ENCODE results near the gene ADAMTSL4. TPM values are rescaled to one million over a fixed set of nuclear protein-coding genes. Genes with fewer than 3 reads are reported as not detected.

Gene ADAMTSL4
- polyA plus RNA-seq, 1 of the 3 experiments (the other 2 are of a cell fraction): 3.4 TPM

DNA sequence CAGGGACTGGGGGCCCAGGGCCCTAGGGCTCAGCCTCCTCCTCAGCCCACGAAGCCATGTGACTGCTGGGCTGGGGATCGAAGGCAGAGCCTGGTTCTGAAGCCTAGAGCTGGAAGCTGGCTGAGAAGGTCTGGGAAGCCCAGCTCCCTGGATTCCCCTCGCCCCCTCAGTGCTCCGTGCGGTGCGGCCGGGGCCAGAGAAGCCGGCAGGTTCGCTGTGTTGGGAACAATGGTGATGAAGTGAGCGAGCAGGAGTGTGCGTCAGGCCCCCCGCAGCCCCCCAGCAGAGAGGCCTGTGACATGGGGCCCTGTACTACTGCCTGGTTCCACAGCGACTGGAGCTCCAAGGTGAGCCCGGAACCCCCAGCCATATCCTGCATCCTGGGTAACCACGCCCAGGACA lies 9.1 kb downstream of the ADAMTSL4 start:
- Histone ChIP-seq H3K4me2 (no peak overlapping the region), H2AFZ (ENCODE audit: low read depth) (no peak overlapping the region), H4K20me1 (ENCODE audit: insufficient read depth) (peaks cover 6% of the 10 kb centered on the region; the same call in 1 of the 2 replicates), H3K27me3 (ENCODE audit: insufficient read depth) (no peaks in the 10 kb centered on the region), H3F3A (replicated peaks; ENCODE audit: insufficient read depth) (peaks cover 18% of the 10 kb centered on the region), H3K9me3 (no peaks in the 10 kb centered on the region), H3K4me1 (ENCODE audit: control insufficient read depth in 1 of 2, insufficient read depth in 2 of 2, low read depth in 1 of 2, low read length in 1 of 2) (peaks cover 20 to 29% of the 10 kb centered on the region in 2 experiments), H3K27ac (ENCODE audit: low read depth in 2 of 2, low read length in 1 of 2) (no peak overlapping the region), H3K9ac (no peak overlapping the region), H3K4me3 (ENCODE audit: low read depth in 2 of 2, low read length in 1 of 2) (no peak overlapping the region), H3K36me3 (replicated peaks in 1 of 2; ENCODE audit: control insufficient read depth in 1 of 2, insufficient read depth in 2 of 2, low read length in 1 of 2) (no peaks in the 10 kb centered on the region), H3K79me2 (ENCODE audit: insufficient read depth) (peaks cover 42% of the 10 kb centered on the region), H3K9me2 (no peaks in the 10 kb centered on the region)
- TF ChIP-seq NFIC (IDR thresholded peaks at IDR 0.05; ENCODE audit: borderline replicate concordance) (no peak), EZH2phosphoT487 (IDR thresholded peaks at IDR 0.05; ENCODE audit: borderline replicate concordance, low read depth) (no peak)
- TF ChIP-seq, protein P1, sequence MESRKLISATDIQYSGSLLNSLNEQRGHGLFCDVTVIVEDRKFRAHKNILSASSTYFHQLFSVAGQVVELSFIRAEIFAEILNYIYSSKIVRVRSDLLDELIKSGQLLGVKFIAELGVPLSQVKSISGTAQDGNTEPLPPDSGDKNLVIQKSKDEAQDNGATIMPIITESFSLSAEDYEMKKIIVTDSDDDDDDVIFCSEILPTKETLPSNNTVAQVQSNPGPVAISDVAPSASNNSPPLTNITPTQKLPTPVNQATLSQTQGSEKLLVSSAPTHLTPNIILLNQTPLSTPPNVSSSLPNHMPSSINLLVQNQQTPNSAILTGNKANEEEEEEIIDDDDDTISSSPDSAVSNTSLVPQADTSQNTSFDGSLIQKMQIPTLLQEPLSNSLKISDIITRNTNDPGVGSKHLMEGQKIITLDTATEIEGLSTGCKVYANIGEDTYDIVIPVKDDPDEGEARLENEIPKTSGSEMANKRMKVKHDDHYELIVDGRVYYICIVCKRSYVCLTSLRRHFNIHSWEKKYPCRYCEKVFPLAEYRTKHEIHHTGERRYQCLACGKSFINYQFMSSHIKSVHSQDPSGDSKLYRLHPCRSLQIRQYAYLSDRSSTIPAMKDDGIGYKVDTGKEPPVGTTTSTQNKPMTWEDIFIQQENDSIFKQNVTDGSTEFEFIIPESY (IDR thresholded peaks at IDR 0.05; ENCODE audit: borderline replicate concordance, low read depth): no peak
- 79% methylated on average over 12 of the region's 15 CpGs for WGBS (ENCODE audit: low lambda C conversion rate)
- CTCF ChIA-PET: interaction anchor here (1.1 to 5.2 kb wide), 6 partner anchors 9 to 255 kb away, joined by 3 to 88 read pairs (median 12); partner anchors contain the start of genes ADAMTSL4 and FALEC
- POLR2A ChIA-PET: no interaction called here
- DNase-seq: no peak

DNA sequence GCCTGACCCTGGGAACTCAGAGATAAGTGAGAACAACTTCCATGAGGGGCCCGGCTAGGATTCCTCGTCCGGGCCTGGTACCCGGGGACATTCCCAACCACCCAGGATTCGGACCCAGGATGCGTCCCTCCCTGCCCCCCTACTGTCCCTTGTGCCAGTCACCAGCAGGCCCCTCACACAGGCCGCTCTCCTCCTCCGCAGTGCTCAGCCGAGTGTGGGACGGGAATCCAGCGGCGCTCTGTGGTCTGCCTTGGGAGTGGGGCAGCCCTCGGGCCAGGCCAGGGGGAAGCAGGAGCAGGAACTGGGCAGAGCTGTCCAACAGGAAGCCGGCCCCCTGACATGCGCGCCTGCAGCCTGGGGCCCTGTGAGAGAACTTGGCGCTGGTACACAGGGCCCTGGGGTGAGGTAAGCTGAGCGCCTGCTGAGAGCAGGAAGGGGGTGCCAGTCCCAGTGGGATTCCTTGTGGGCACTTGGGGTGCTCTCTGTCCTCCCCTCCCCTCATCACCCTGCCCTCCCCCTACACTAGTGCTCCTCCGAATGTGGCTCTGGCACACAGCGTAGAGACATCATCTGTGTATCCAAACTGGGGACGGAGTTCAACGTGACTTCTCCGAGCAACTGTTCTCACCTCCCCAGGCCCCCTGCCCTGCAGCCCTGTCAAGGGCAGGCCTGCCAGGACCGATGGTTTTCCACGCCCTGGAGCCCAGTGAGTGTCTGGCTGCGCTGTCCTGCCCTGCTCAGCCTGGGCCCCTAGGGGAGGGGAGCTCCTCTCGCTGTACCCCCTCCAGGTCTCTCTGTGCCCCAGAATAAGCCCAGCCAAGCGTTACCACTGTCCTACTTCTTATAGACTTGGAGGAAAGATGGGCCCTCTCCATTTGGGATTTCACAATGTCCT lies 9.8 kb downstream of the ADAMTSL4 start:
- Histone ChIP-seq H3K27me3 (ENCODE audit: insufficient read depth) (no peaks in the 10 kb centered on the region), H3K4me3 (ENCODE audit: low read depth in 2 of 2, low read length in 1 of 2) (no peak overlapping the region), H3K79me2 (ENCODE audit: insufficient read depth) (peaks cover 49% of the 10 kb centered on the region), H3K9ac (no peak overlapping the region), H3K36me3 (replicated peaks in 1 of 2; ENCODE audit: control insufficient read depth in 1 of 2, insufficient read depth in 2 of 2, low read length in 1 of 2) (no peaks in the 10 kb centered on the region), H4K20me1 (ENCODE audit: insufficient read depth) (peaks cover 6% of the 10 kb centered on the region; the same call in 1 of the 2 replicates), H3F3A (replicated peaks; ENCODE audit: insufficient read depth) (peaks cover 25% of the 10 kb centered on the region), H3K9me3 (no peaks in the 10 kb centered on the region), H3K27ac (ENCODE audit: low read depth in 2 of 2, low read length in 1 of 2) (no peak overlapping the region; a peak in 1 of 4 replicates), H3K9me2 (no peaks in the 10 kb centered on the region), H3K4me1 (ENCODE audit: control insufficient read depth in 1 of 2, insufficient read depth in 2 of 2, low read depth in 1 of 2, low read length in 1 of 2) (peaks cover 27 to 36% of the 10 kb centered on the region in 2 experiments), H2AFZ (ENCODE audit: low read depth) (no peak overlapping the region), H3K4me2 (no peak overlapping the region)
- no peak for DNase-seq
- WGBS (ENCODE audit: low lambda C conversion rate): 91% methylated on average over 23 of the region's 28 CpGs
- ChIA-PET POLR2A (no interaction called here), CTCF (interaction anchor here (0.7 to 6.2 kb wide), 24 partner anchors 9 to 447 kb away, joined by 3 to 142 read pairs (median 5); partner anchors contain the start of genes ADAMTSL4, ENSA, FALEC and MCL1)
- no peak for TF ChIP-seq RFX5 (IDR thresholded peaks at IDR 0.05; ENCODE audit: low read length)
- TF ChIP-seq, protein P1 (IDR thresholded peaks at IDR 0.05; ENCODE audit: borderline replicate concordance, low read depth): no peak
- no peak for TF ChIP-seq TEAD4 (IDR thresholded peaks at IDR 0.05; ENCODE audit: borderline replicate concordance, insufficient read depth)
- no peak for TF ChIP-seq EZH2phosphoT487 (IDR thresholded peaks at IDR 0.05; ENCODE audit: borderline replicate concordance, low read depth)
- TF ChIP-seq SIN3A (IDR thresholded peaks at IDR 0.05; ENCODE audit: borderline replicate concordance, low read depth, low read length): no peak
- no peak for TF ChIP-seq GATA2 (CRISPR knock-in tag; IDR thresholded peaks at IDR 0.05)
- TF ChIP-seq FOXM1 (IDR thresholded peaks at IDR 0.05; ENCODE audit: low read depth): no peak
- TF ChIP-seq, protein P2, sequence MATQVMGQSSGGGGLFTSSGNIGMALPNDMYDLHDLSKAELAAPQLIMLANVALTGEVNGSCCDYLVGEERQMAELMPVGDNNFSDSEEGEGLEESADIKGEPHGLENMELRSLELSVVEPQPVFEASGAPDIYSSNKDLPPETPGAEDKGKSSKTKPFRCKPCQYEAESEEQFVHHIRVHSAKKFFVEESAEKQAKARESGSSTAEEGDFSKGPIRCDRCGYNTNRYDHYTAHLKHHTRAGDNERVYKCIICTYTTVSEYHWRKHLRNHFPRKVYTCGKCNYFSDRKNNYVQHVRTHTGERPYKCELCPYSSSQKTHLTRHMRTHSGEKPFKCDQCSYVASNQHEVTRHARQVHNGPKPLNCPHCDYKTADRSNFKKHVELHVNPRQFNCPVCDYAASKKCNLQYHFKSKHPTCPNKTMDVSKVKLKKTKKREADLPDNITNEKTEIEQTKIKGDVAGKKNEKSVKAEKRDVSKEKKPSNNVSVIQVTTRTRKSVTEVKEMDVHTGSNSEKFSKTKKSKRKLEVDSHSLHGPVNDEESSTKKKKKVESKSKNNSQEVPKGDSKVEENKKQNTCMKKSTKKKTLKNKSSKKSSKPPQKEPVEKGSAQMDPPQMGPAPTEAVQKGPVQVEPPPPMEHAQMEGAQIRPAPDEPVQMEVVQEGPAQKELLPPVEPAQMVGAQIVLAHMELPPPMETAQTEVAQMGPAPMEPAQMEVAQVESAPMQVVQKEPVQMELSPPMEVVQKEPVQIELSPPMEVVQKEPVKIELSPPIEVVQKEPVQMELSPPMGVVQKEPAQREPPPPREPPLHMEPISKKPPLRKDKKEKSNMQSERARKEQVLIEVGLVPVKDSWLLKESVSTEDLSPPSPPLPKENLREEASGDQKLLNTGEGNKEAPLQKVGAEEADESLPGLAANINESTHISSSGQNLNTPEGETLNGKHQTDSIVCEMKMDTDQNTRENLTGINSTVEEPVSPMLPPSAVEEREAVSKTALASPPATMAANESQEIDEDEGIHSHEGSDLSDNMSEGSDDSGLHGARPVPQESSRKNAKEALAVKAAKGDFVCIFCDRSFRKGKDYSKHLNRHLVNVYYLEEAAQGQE (IDR thresholded peaks at IDR 0.05; ENCODE audit: low read depth, low read length): no peak
- TF ChIP-seq TCF12 (IDR thresholded peaks at IDR 0.05): no peak
- no peak for TF ChIP-seq RCOR1 (IDR thresholded peaks at IDR 0.05; ENCODE audit: low read length)
- no peak for TF ChIP-seq FOSL2 (IDR thresholded peaks at IDR 0.05; ENCODE audit: borderline replicate concordance, low read depth)
- TF ChIP-seq, protein P3, sequence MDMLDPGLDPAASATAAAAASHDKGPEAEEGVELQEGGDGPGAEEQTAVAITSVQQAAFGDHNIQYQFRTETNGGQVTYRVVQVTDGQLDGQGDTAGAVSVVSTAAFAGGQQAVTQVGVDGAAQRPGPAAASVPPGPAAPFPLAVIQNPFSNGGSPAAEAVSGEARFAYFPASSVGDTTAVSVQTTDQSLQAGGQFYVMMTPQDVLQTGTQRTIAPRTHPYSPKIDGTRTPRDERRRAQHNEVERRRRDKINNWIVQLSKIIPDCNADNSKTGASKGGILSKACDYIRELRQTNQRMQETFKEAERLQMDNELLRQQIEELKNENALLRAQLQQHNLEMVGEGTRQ (IDR thresholded peaks at IDR 0.05; ENCODE audit: borderline replicate concordance, low read depth, low read length): no peak
- TF ChIP-seq MXI1 (IDR thresholded peaks at IDR 0.05; ENCODE audit: low read depth, low read length): no peak
- no peak for TF ChIP-seq RXRA (IDR thresholded peaks at IDR 0.05; ENCODE audit: borderline replicate concordance, low read depth)
- no peak for TF ChIP-seq SMC3 (IDR thresholded peaks at IDR 0.05; ENCODE audit: low read depth, low read length)

Measured in SK-N-SH (cell line).